Thyroid gland (tissue), 4 donors: Measurements from ENCODE around the gene CCDC148. TPM values are rescaled to one million over a fixed set of nuclear protein-coding genes. Genes with fewer than 3 reads are reported as not detected.
A peak's percentile ranks its signal among the peaks of the same experiment; 100 is the strongest.

Source experiments
- DNase-seq, 2 donors: peaks; one replicate each; pipeline ENCODE4 v3.0.0-alpha.2; 2019
- H3K27ac ChIP-seq, 3 donors: fragments of 200-600 bp; sonication (generic); 1 replicate in 2 of 3; 2 replicates in 1 of 3; pipeline ENCODE4 v1.5.1; 2016 to 2019; ENCODE audit warnings: mild to moderate bottlenecking in 1 of 3, moderate library complexity in 1 of 3
- H3K27me3 ChIP-seq: fragments of 200-600 bp; sonication (generic); one replicate; pipeline ENCODE4 v1.5.1; 2019
- H3K36me3 ChIP-seq, 2 donors: fragments of 200-600 bp; sonication (generic); one replicate each; pipeline ENCODE4 v1.5.1; 2016 to 2019
- H3K4me1 ChIP-seq, 2 donors: fragments of 200-600 bp; sonication (generic); one replicate each; pipeline ENCODE4 v1.5.1; 2017 to 2019
- H3K4me3 ChIP-seq, 3 donors: fragments of 200-600 bp; sonication (generic); replicated peaks in 1 of 3; 1 replicate in 2 of 3; 2 replicates in 1 of 3; pipeline ENCODE4 v1.5.1; 2016; ENCODE audit warnings: mild to moderate bottlenecking in 1 of 3
- H3K9me3 ChIP-seq: fragments of 200-600 bp; sonication (generic); one replicate; pipeline ENCODE4 v1.5.1; 2017
- CTCF ChIP-seq, 6 experiments: fragments of 200-600 bp in 3 of 6; fragments of 450-650 bp in 3 of 6; sonication (generic) in 3 of 6; IDR thresholded peaks; one replicate each; pipeline ENCODE4 v1.5.1; 2016 to 2019; ENCODE audit warnings: antibody characterized with exemption in 6 of 6, mild to moderate bottlenecking in 2 of 6, inconsistent platforms in 1 of 6, moderate library complexity in 1 of 6
- POLR2A ChIP-seq, 2 donors: fragments of 450-650 bp; IDR thresholded peaks; one replicate each; pipeline ENCODE4 v1.6.1; 2017; ENCODE audit warnings: antibody characterized with exemption in 2 of 2, mild to moderate bottlenecking in 2 of 2, moderate library complexity in 1 of 2
- WGBS, 2 donors: methylation state at CpG; one replicate each; pipeline ENCODE4 v1.1.5; 2017; 5-methylcytosine and 5-hydroxymethylcytosine counted together
- intact Hi-C: fragments of 100-400 bp; cut with DNase I; formaldehyde crosslinking; loops from one replicate; pipeline ENCODE4 v1.15.1; 2023
- total RNA-seq, 4 donors: library from RNA; depleted of rRNA; stranded (reverse); fragments of >200 nt; gene quantifications; one replicate each; pipeline ENCODE4 v1.2.3, GENCODE V29; 2016

The CCDC148 gene
- total RNA-seq, 4 donors from 2014 or later: 4.6 to 10.7 (median 7.4) TPM

DNA sequence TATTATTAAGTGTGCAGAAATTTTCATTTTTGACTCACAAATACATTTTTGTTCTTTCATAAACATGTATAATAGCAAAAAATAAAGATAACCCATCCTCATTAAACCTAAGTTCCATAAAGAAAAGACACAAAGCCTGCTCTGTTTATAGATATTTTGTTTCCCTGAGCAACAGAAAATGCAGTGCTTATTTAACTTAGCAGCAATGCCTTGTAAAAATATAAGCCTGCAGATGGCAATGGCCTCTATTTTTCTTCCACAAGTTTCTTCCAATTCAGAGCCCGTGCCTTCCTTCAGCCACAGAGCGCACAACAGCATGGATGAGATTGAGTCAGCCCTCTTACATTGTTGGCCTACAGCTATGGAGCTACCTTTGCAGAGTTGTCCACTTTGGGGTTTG, 43.8 kb upstream of the CCDC148 start:
- no peaks in the 10 kb centered on the region for H3K36me3 ChIP-seq
- no peak for DNase-seq
- TF ChIP-seq CTCF (IDR thresholded peaks at IDR 0.05): no peak
- TF ChIP-seq POLR2A (IDR thresholded peaks at IDR 0.05): no peak
- no peaks in the 10 kb centered on the region for H3K27me3 ChIP-seq
- no peak overlapping the region for H3K4me3 ChIP-seq
- intact Hi-C loops: no loop called here
- H3K27ac ChIP-seq: peak overlapping the region in 1 of 3 donors; percentile 24
- 88 to 98% methylated on average over 2 of the region's 2 CpGs for WGBS, 2 donors
- H3K4me1 ChIP-seq: peaks cover 4 to 16% of the 10 kb centered on the region in 2 donors
- H3K9me3 ChIP-seq: no peaks in the 10 kb centered on the region

DNA sequence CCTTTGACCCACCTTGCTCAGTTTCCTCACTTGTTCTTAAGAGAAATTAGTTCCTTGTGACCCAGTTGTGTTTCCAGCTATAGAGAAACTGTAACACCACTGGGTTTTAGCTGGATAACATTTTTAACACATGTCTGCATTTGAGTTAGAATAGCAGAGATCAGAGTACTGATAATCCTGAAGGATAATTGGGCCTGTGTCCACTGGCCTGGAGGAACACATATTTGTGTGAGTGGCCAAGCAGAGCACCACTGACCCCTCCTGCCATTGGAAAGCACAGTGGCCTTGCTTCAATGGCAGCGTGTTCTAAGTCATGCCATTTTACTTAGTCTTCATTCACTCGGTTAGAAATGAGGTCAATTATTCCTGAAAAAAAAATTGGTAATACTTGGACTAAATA, 42.8 kb upstream of the CCDC148 start:
- intact Hi-C loops: no loop called here
- no peak for DNase-seq
- Histone ChIP-seq H3K4me1 (peaks cover 4 to 16% of the 10 kb centered on the region in 2 donors), H3K36me3 (no peaks in the 10 kb centered on the region), H3K4me3 (no peak overlapping the region), H3K27ac (no peak overlapping the region), H3K27me3 (no peaks in the 10 kb centered on the region), H3K9me3 (no peaks in the 10 kb centered on the region)
- no peak for TF ChIP-seq CTCF (IDR thresholded peaks at IDR 0.05)
- no peak for TF ChIP-seq POLR2A (IDR thresholded peaks at IDR 0.05)
- 78 to 81% methylated on average over 2 of the region's 2 CpGs for WGBS, 2 donors

GRCh38 chr2:158498749-158499136, 42.2 kb upstream of the CCDC148 start:
- WGBS, 2 donors: 86 to 90% methylated on average over 3 of the region's 3 CpGs
- H3K4me1 ChIP-seq: peaks cover 7 to 18% of the 10 kb centered on the region in 2 donors
- no peaks in the 10 kb centered on the region for H3K27me3 ChIP-seq

DNA sequence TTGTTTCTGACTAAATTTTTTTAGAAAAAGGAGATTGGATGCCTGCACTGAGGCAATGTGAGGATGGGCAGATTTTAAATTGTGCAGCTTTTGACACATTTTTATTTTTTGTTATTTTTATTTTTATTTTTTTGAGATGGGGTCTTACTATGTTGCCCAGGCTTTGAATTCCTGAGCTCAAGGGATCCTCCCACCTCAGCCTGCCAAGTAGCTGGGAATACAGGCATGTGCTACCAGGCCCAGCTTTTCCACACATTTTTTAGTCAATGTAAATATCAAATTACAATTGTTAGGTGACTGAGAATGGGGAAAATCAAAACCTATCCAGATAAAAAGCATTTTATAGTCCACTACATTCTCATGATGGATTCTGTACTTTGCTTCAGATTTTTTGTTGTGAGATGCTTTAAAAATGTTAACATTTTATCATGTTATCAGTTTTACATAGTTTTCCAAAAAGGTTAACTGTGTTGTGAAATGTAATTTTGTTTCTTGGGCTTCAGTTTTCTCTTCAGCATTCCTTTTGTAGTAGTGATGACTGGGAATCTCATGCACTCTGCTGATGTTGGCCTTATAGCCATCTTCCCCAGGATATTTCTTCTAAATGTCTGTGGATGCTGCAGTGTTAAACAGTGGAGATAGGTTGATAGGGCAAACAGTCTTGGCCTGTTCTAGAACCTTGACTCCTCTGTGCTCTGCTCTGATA, 41.6 kb upstream of the CCDC148 start:
- no peak for DNase-seq

More at GRCh38 chr2:158498749-158499136, 42.2 kb upstream of the CCDC148 start:
- Histone ChIP-seq H3K27ac (no peak overlapping the region), H3K36me3 (no peaks in the 10 kb centered on the region), H3K9me3 (no peaks in the 10 kb centered on the region), H3K4me3 (no peak overlapping the region)
- DNase-seq: no peak
- TF ChIP-seq CTCF (IDR thresholded peaks at IDR 0.05): no peak
- TF ChIP-seq POLR2A (IDR thresholded peaks at IDR 0.05): no peak
- intact Hi-C loops: no loop called here

More for the DNA sequence above, 41.6 kb upstream of the CCDC148 start:
- peaks cover 11 to 23% of the 10 kb centered on the region in 2 donors for H3K4me1 ChIP-seq
- H3K4me3 ChIP-seq: no peak overlapping the region
- intact Hi-C loops: no loop called here
- no peaks in the 10 kb centered on the region for H3K36me3 ChIP-seq
- no peaks in the 10 kb centered on the region for H3K27me3 ChIP-seq
- no peak overlapping the region for H3K27ac ChIP-seq
- no peak for TF ChIP-seq CTCF (IDR thresholded peaks at IDR 0.05)
- no peak for TF ChIP-seq POLR2A (IDR thresholded peaks at IDR 0.05)
- no peaks in the 10 kb centered on the region for H3K9me3 ChIP-seq
